Esophagus muscularis mucosa (tissue), 3 donors: ENCODE results near the gene ACTC1.

Experiments used
- CTCF ChIP-seq, 3 experiments: fragments of 200-600 bp in 2 of 3; fragments of 450-650 bp in 1 of 3; sonication (generic) in 2 of 3; IDR thresholded peaks; one replicate each; pipeline ENCODE4 v1.5.1; 2017 to 2019; ENCODE audit warnings: antibody characterized with exemption in 3 of 3, mild to moderate bottlenecking in 2 of 3, moderate library complexity in 1 of 3
- POLR2AphosphoS5 ChIP-seq, 2 donors: sonication (generic); formaldehyde crosslinking; IDR thresholded peaks; one replicate each; pipeline ENCODE4 v1.6.1; 2017; ENCODE audit warnings: antibody characterized with exemption in 2 of 2

- TF ChIP-seq POLR2AphosphoS5 (IDR thresholded peaks at IDR 0.05) (no peak), CTCF (IDR thresholded peaks at IDR 0.05) (no peak)
These were observed 15.2 kb upstream of the ACTC1 start for GRCh38 chr15:34810443-34811129.
